Measurements from ENCODE around the gene SLC5A12.

Gene SLC5A12

DNA sequence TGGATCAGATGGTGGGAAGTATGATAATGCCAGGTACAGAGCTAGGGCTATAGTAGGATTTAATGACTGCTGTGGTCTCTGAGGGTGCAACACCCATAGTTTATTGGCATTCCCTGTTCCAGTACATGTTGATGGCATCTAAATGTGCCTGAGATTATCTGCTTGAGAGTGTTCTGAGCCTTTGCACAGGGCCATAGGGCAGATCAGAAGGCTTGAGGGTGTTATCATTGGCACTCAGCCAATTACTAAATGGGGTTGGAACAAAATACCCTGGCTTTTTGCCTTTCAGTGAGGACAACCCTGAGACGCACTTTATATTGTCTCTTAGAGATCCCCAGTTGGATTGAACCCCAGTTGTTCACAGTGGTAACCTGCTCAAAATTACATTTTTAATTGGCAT, 6.7 kb downstream of the SLC5A12 start:
- Histone ChIP-seq H3K79me2 (ENCODE audit: insufficient read depth, low read length) (no peaks in the 10 kb centered on the region), H3K27ac (ENCODE audit: low read depth, low read length) (no peak overlapping the region), H3K4me3 (ENCODE audit: insufficient read depth, low read length, poor library complexity, severe bottlenecking) (no peak overlapping the region), H3K9me3 (ENCODE audit: insufficient read depth, low read length) (no peaks in the 10 kb centered on the region), H3K4me2 (ENCODE audit: low read depth, low read length, poor library complexity, severe bottlenecking) (no peak overlapping the region), H3K9me2 (replicated peaks; ENCODE audit: insufficient read depth, low read length) (no peaks in the 10 kb centered on the region), H3K36me3 (ENCODE audit: low read length) (no peaks in the 10 kb centered on the region), H4K20me1 (ENCODE audit: low read depth, low read length) (no peaks in the 10 kb centered on the region), H2AFZ (ENCODE audit: low read depth, low read length, severe bottlenecking) (no peak overlapping the region), H3K9ac (ENCODE audit: low read length) (no peak overlapping the region), H3F3A (ENCODE audit: insufficient read depth) (no peaks in the 10 kb centered on the region), H3K27me3 (ENCODE audit: low read length) (no peaks in the 10 kb centered on the region)
- TF ChIP-seq, protein P1, sequence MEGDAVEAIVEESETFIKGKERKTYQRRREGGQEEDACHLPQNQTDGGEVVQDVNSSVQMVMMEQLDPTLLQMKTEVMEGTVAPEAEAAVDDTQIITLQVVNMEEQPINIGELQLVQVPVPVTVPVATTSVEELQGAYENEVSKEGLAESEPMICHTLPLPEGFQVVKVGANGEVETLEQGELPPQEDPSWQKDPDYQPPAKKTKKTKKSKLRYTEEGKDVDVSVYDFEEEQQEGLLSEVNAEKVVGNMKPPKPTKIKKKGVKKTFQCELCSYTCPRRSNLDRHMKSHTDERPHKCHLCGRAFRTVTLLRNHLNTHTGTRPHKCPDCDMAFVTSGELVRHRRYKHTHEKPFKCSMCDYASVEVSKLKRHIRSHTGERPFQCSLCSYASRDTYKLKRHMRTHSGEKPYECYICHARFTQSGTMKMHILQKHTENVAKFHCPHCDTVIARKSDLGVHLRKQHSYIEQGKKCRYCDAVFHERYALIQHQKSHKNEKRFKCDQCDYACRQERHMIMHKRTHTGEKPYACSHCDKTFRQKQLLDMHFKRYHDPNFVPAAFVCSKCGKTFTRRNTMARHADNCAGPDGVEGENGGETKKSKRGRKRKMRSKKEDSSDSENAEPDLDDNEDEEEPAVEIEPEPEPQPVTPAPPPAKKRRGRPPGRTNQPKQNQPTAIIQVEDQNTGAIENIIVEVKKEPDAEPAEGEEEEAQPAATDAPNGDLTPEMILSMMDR (IDR thresholded peaks at IDR 0.05; ENCODE audit: insufficient read depth, low read length, poor library complexity, severe bottlenecking): no peak
- TF ChIP-seq EZH2phosphoT487 (conservative IDR thresholded peaks at IDR 0.05; ENCODE audit: low read length): no peak

- Histone ChIP-seq H2AFZ (ENCODE audit: low read depth, low read length, severe bottlenecking) (no peak overlapping the region), H3K4me2 (ENCODE audit: low read depth, low read length, poor library complexity, severe bottlenecking) (no peak overlapping the region), H3K9ac (ENCODE audit: low read length) (no peak overlapping the region)
Measured at GRCh38 chr11:26712497-26712896, 9.4 kb downstream of the SLC5A12 start.

DNA sequence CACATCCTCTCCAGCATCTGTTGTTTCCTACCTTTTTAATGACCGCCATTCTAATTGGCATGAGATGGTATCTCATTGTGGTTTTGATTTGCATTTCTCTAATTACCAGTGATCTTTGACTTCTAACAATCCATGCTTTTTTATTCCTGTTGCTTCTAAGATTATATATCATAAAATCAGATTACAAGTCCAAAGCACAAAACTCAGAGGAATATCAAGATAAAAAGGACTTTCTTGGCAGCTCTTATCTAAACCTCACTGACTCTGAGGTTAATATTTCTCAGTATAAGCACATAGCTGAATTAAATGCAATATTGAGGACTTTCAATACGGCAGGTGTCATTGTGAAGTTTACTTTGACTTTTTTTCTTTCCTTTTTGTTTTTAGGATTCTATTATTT, 11.4 kb downstream of the SLC5A12 start:
- Histone ChIP-seq H4K20me1 (ENCODE audit: low read depth, low read length) (no peaks in the 10 kb centered on the region), H3K79me2 (ENCODE audit: insufficient read depth, low read length) (no peaks in the 10 kb centered on the region), H3K27me3 (ENCODE audit: low read length) (no peaks in the 10 kb centered on the region), H3K36me3 (ENCODE audit: low read length) (no peaks in the 10 kb centered on the region), H3K9me2 (replicated peaks; ENCODE audit: insufficient read depth, low read length) (no peaks in the 10 kb centered on the region), H2AFZ (ENCODE audit: low read depth, low read length, severe bottlenecking) (no peak overlapping the region), H3K9me3 (ENCODE audit: insufficient read depth, low read length) (no peaks in the 10 kb centered on the region), H3K9ac (ENCODE audit: low read length) (no peak overlapping the region), H3F3A (ENCODE audit: insufficient read depth) (no peaks in the 10 kb centered on the region), H3K27ac (ENCODE audit: low read depth, low read length) (no peak overlapping the region), H3K4me2 (ENCODE audit: low read depth, low read length, poor library complexity, severe bottlenecking) (no peak overlapping the region), H3K4me3 (ENCODE audit: insufficient read depth, low read length, poor library complexity, severe bottlenecking) (no peak overlapping the region)
- no peak for TF ChIP-seq EZH2phosphoT487 (conservative IDR thresholded peaks at IDR 0.05; ENCODE audit: low read length)
- TF ChIP-seq, protein P1 (IDR thresholded peaks at IDR 0.05; ENCODE audit: insufficient read depth, low read length, poor library complexity, severe bottlenecking): no peak

More at GRCh38 chr11:26712497-26712896, 9.4 kb downstream of the SLC5A12 start:
- Histone ChIP-seq H3K4me3 (ENCODE audit: insufficient read depth, low read length, poor library complexity, severe bottlenecking) (no peak overlapping the region), H3K27me3 (ENCODE audit: low read length) (no peaks in the 10 kb centered on the region), H3K27ac (ENCODE audit: low read depth, low read length) (no peak overlapping the region), H3K79me2 (ENCODE audit: insufficient read depth, low read length) (no peaks in the 10 kb centered on the region), H3F3A (ENCODE audit: insufficient read depth) (no peaks in the 10 kb centered on the region), H3K9me3 (ENCODE audit: insufficient read depth, low read length) (no peaks in the 10 kb centered on the region), H3K9me2 (replicated peaks; ENCODE audit: insufficient read depth, low read length) (no peaks in the 10 kb centered on the region), H4K20me1 (ENCODE audit: low read depth, low read length) (no peaks in the 10 kb centered on the region), H3K36me3 (ENCODE audit: low read length) (no peaks in the 10 kb centered on the region)
- no peak for TF ChIP-seq EZH2phosphoT487 (conservative IDR thresholded peaks at IDR 0.05; ENCODE audit: low read length)
- TF ChIP-seq, protein P1 (IDR thresholded peaks at IDR 0.05; ENCODE audit: insufficient read depth, low read length, poor library complexity, severe bottlenecking): no peak
